A549 treated with ZK216348 at 1 μM for 4 hours (cell line): Measurements from ENCODE around the gene TRPM7. TPM values are rescaled to one million over a fixed set of nuclear protein-coding genes. Genes with fewer than 3 reads are reported as not detected.

ENCODE experiments used
- total RNA-seq: library from RNA; stranded (reverse); fragments of 200-300 nt; extraction: Qiagen RNA extraction; gene quantifications from 5 replicates; pipeline ENCODE4 v1.2.3, GENCODE V29; 2022; ENCODE audit warnings: low read depth

The TRPM7 gene, protein sequence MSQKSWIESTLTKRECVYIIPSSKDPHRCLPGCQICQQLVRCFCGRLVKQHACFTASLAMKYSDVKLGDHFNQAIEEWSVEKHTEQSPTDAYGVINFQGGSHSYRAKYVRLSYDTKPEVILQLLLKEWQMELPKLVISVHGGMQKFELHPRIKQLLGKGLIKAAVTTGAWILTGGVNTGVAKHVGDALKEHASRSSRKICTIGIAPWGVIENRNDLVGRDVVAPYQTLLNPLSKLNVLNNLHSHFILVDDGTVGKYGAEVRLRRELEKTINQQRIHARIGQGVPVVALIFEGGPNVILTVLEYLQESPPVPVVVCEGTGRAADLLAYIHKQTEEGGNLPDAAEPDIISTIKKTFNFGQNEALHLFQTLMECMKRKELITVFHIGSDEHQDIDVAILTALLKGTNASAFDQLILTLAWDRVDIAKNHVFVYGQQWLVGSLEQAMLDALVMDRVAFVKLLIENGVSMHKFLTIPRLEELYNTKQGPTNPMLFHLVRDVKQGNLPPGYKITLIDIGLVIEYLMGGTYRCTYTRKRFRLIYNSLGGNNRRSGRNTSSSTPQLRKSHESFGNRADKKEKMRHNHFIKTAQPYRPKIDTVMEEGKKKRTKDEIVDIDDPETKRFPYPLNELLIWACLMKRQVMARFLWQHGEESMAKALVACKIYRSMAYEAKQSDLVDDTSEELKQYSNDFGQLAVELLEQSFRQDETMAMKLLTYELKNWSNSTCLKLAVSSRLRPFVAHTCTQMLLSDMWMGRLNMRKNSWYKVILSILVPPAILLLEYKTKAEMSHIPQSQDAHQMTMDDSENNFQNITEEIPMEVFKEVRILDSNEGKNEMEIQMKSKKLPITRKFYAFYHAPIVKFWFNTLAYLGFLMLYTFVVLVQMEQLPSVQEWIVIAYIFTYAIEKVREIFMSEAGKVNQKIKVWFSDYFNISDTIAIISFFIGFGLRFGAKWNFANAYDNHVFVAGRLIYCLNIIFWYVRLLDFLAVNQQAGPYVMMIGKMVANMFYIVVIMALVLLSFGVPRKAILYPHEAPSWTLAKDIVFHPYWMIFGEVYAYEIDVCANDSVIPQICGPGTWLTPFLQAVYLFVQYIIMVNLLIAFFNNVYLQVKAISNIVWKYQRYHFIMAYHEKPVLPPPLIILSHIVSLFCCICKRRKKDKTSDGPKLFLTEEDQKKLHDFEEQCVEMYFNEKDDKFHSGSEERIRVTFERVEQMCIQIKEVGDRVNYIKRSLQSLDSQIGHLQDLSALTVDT (N-terminal part only)
- total RNA-seq, result 17.1 to 25.5 TPM (median 24.9 TPM) in 5 replicates

DNA sequence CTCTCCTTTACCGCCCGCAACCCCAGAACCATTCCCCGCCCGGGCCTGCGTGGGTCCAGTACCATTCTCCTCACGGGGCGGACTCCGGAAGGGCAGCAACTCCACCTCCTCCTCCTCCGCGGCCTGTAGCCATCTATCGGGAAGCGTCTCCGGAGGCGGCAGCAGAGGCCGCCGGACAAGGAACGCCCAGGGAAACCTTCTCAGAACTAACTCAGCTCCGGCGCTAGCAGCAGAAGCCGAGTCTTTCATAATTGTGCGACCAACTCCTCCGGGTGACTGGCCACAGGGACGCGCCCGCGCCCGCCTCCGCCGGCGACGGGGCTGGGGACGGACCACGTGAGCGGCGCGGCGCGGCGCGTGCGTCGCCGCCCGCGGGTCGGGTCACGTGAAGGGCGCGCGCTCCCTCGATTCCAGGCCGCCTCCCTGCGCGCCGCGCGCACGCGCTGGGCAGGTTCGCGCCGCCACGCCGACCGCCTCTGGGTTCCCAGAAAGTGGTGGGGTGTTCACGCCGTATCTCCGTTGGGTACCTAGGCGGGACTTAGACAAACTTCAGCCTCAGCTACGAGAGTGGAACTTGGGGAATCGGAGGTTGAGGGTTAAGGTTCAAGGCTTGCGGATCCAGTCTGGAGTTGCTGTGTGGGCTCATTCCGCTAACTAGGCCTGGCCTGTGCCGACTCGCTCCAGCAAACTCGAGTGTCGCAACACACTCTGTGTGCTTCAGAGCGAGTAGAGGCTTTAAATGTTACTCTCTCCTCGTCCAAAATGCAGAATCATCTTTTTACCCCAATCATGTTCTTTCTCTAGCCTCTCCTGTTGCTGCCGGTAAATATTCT lies at the start of gene TRPM7:
Gene TRPM7, minus strand, starts transcription at position 329 of the 833 bp plus-strand sequence. Its CDS starts 264 bp downstream, at position 65.

DNA sequence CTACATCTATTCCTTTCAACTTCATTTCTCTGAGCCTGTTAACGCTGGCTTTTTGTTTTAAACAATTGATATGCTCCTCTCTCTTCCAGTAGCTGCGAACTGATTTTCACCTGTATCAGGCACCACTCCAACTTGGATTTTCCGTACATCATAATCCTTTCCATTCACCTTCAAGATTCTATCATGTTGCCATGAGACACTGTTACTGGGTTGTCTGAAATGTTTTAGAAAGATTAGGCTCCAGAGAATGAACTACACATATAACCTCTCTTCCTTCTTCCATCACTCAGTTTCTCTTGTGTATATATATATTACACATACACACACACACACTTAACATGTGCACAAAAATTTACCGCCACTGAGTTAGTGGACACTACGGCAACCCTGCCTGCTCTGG lies 140.0 kb downstream of the TRPM7 start, which contains the start of gene USP50:
Gene USP50, minus strand, starts transcription at position 101 of the 400 bp plus-strand sequence. CDS start 141 bp downstream, outside the sequence.

Other genes starting within 250 kb of the TRPM7 start
- gene USP50, start 140.1 kb downstream of the TRPM7 start, total RNA-seq, result not detected in 5 replicates
- 70.1 to 104 TPM (median 93.9 TPM) in 5 replicates for gene SPPL2A, start 78.9 kb upstream of the TRPM7 start, total RNA-seq
- 5.1 to 10.0 TPM (median 9.7 TPM) in 5 replicates for gene AP4E1, start 221.9 kb upstream of the TRPM7 start, total RNA-seq